DMS53 treated with DMSO at 0.1 percent for 48 hours (cell line): ENCODE measurements around the gene MYCBP2.
"Not testable (repeated sequence)": the region's sequence is repeated elsewhere in the genome, so short reads cannot be mapped to it uniquely, and the experiment has no call there.

Source experiments
- DNase-seq: peaks from one replicate; lab custom pipeline; 2025; ENCODE audit not compliant: unreplicated experiment; lab: John Stamatoyannopoulos, UW

Gene MYCBP2

DNA sequence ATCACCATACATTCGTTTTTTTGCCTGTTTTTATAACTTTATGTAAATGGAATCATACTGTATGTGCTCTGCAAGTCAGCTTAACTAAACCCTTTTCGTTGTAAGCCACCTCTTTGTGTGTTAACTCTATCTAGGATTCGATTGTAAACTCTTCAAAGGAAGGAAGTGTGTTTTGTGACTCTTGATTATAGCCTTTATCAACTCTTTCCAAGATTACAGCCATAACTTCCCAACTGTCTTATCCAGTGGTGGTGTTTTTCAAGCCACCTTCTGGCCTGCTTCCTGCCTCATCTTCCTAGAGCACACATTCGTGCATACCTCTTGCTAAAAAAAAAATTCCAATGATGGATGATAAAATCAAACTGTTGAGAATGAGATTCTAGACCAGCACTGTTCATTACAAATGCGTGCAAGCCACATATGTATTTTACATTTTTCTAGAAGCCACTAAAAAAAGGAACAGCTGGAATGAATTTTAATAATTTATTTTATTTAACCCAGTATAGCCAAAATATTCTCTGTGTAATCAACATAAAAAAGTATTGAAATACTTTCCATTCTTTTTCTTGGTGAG lies 287.9 kb downstream of the MYCBP2 start:
- no peak for DNase-seq

DNA sequence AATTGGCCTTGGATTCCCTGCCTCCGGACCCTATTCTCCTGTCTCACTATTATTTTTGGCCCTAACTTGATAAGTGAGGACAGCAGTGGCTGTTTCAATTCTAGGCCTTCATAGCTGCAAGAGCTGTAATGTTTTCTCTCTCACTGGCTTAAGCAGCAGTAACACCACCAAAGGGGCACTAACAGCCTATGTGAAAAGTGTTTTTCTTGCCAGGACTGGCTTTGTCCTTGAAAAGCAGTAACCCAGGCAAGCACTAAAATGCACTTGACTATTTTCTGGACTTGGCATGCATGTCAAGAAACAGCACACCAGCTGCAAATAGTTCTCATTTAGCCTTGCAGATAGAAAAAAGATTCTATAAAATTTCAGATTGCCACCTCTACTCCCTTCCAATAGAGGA lies 290.6 kb downstream of the MYCBP2 start:
- no peak for DNase-seq

DNA sequence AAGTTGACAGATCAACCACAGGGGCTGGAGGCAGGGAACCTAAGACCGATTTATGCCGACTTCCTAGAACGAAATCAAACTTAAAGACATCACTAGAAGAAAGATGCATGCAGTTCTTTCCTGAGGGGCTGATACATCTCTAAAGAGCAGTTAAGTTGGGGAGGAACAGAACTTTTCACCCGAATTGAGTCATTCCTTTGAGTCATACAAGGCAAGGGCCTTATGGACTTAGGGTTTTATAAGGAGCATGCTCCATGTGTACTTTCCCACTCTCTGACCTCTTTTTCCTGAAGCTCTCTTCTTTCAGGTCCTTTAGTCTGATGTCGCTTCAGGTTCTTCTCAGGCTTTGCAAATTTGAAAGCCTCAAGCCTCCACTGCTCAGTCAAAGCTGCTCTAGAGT lies 292.0 kb downstream of the MYCBP2 start:
- DNase-seq, result no peak

DNA sequence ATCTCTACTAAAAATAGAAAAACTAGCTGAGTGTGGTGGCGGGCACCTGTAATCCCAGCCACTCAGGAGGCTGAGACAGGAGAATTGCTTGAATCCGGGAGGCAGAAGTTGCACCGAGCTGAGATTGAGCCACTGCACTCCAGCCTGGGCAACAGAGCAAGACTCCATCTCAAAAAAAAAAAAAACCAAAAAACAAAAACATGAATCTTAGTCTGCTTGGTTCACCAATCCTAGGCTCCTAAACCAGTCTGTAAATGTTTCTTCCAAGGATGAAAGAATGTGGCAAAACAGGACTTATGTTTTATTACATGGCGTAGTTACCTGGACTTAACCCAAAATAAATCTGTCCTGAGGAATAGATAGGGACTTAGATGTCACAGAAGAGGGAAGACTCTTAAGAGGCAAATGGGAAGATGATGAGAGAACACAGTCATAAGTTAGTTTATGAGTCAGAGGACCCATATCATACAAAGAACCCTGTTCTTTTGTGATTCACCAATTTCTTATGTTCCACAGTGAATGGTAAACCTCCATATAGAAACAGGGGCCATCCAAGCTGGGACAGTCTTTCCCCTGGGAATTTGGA lies 293.1 kb downstream of the MYCBP2 start:
- DNase-seq, result no peak

DNA sequence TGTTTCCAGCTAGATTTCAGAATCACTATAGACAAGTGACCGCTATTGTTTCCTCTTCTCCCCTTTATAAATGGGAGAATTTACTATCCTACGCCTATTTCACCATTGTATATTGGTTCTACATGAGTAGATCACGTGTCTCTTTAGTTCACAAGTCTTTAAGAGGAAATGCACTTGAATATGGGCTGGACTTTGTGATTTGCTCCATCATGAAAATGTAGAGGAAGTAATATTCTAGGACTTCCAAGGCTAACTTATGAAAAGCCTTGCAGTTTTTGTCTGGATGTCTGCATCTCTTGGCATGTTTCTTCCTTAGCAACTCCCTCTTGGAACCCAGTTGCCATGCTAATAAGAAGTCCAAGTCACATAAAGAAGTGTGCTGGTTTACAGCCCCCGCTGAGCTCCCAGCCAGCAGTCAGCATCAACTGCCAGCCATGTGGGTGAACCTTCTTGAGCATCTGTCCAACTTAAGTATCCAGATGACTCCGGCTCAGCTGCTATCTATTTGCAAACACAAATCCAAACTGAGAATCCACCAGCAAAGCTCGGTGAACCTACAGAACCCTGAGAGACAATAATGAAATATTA lies 295.1 kb downstream of the MYCBP2 start:
- DNase-seq, result no peak

DNA sequence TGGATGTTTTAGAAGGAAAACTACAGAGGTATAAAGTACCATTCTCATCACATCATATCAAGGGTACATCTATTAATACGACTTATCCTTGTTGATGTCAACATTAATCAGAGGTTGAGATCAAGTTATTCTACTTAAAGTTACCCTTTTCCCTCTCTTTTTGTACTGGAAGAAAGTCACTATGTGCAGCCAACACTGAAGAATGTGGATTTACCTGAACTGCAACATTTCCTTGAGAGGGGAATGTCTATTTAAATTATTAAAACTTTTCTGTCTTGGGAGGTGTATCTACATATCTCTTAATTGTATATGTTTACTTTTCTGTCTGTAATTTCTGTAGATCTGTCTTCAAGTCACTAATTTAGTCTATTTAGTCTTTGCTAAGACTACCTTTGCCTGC lies 297.5 kb downstream of the MYCBP2 start:
- DNase-seq, result no peak

DNA sequence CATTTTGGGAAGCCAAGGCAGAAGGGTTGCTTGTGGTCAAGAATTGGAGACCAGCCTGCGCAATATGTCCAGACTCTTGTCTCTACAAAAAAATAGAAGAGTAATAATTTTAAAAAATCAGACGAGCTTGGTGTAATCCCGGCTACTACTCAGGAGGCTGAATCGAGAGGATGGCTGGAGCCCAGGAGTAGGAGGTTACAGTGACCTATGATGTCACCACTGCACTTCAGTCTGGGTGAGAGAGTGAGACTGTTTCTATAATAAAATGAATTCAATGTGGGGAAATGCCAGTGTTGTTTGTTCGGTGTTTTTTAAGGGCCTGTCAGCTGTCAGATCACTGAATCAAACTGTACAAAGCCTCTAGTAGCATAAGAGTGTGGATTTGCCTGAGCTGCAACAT lies 298.7 kb downstream of the MYCBP2 start:
- DNase-seq, result peak; percentile 55

DNA sequence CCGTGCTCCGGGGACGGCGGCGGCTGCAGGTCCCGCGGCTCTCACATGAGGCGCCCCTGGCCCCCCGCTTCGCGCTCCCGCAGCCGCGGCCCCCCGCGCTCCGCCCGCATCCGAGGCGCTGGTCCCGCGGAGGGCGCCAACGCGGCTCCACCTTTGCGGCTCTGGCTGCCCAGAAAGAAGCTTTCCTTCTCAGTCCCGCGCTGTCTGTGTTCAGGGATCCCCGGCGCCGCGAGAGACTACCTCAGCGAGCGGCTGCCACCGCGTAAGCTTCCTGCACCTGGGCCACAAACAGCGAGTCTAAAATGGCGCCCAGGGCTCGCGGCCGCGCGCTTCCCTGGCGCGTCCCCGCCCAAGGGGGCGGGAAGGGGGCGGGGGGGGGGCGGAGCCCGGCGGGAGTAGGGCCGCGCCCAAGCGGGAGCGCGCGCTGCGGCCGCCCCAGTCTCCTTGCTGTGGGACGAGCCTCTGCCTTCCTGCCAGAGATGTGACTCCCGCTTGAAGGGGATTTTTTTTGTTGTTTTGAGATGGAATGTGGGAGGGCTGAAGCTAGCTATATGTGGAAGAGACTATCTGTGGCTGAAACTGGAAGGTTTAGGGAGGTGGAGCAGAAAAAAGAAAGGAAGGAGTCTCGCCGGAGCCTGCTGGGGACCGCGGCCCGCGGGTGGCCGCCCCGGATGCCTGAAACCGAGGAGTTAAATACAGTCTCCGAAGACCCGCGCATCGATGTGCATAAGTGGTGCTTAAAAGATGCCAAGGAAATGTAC lies 299.9 kb downstream of the MYCBP2 start, which contains the start of gene FBXL3:
TSS of gene FBXL3 (minus strand) at position 299 of the 761 bp plus-strand sequence. CDS start 5,299 bp downstream, outside the sequence.
- DNase-seq, result peak; percentile 39

DNA sequence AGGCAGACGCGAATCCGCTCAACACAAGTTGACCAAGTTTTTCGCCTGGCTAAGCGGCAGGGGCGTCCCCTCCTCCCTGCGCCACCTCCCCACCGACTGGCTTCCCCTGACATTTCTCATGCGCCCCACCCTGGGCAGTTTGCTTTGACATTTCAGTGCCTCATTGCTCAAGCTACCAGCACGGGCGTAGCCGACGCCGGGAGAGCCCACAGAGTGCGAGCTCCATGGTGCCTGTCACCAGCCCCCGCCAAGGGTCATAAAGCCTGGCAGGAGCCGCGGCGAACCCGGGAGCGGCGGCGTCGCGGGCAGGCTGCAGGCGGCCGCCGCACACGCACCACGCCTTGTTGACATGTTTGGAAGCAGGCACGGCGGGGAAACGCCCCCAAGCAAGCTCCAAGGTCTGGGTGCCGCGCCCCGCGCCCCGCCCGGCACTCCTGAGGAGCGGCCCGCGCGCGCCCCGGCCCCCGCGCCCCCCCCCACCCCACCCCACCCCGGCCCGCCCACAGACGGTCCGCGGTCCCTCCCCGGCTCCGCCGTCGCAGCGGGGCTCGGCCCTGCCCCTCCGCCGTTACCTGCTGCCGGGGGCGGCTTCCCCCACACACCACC lies 300.5 kb downstream of the MYCBP2 start:
- no peak for DNase-seq

DNA sequence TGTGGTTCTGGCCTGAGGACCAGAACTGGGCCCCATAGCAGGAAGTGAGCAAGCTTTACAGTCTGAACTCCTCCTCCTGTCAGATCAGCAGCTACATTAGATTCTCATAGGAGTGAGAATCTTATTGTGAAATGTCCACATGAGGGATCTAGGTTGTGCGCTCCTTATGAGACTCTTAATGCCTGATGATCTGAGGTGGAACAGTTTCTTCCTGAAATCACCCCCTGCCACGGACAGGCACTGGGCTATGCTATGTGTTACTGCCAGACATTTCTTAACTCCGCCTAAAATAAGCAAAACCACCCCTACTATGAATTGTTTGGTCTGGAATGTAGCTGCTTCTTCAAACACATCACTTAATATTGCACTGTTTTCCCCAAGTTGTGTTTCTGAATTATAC lies 304.6 kb downstream of the MYCBP2 start:
- no peak for DNase-seq

DNA sequence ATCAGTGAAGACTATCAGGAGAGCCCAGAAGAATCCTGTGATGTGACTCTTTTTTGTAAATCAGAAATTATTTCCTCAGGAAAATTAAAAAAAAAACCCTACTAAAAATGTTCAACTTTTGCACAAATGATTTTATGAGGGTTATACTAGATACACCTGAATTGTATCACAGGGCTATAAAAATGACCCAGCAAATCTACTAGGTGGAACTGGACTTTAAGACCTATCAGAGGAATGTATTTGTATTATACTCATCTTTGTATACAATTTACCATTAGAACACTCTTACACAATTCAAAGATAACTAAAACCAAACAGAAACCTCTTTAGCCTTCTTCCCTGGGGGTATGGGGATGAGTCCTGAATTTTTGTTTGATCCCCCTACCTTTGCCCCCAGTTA lies 307.1 kb downstream of the MYCBP2 start:
- DNase-seq, result no peak

DNA sequence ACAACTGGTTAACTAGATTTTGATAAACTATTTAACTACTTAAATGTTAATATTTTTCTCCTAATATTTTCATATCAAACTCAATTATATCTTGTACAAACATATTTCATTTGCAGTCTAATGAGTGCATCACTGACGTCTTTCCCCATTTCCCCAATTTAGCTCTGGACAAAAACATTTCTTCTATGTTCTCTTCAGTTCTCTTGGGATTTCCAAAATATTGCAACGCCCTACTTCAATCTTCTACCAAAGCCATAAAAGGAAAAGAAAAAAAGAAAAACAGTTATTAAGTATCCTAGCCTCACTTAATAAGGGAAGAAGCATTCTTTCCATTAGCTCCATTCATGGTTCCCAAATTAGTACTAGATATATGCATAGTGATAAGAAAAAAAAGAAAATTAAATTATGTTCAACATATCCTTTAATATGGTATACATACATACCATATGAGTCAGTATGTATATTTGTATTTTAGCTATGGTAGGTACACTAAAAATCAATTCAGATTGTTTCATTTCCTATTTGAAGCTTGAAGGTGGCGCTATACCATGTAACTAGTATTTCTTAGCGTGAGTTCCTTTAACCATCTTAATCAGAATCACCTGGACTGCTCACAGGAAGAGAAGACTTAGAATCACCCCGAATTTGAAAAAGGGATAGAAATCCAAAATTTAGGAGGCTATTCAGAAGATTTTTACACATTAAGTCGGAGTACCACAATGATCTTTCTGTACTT lies 309.8 kb downstream of the MYCBP2 start:
- no peak for DNase-seq

DNA sequence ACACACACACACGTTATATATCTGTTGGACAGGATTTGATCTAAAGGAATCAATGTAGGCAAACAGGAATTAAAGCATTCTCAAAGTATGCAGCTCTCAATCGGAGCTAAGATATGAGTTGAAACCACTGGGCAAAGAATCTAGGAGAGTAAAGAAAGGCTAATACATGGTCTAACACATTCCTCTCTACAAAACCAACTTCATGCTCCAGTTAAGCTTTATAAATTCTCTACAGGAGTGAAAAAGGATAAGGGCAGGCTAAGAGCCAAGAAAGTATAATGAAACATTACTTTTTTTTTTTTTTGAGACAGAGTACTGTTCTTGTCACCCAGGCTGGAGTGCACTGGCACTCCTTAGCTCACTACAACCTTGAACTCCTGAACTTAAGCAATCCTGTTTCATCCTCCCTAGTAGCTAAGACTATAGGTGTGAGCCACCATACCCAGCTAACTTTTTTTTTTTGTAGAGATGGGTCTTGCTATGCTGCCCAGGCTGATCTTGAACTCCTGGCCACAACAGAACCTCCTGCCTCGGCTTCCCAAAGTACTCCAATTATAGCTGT lies 310.6 kb downstream of the MYCBP2 start:
- DNase-seq, result no peak

DNA sequence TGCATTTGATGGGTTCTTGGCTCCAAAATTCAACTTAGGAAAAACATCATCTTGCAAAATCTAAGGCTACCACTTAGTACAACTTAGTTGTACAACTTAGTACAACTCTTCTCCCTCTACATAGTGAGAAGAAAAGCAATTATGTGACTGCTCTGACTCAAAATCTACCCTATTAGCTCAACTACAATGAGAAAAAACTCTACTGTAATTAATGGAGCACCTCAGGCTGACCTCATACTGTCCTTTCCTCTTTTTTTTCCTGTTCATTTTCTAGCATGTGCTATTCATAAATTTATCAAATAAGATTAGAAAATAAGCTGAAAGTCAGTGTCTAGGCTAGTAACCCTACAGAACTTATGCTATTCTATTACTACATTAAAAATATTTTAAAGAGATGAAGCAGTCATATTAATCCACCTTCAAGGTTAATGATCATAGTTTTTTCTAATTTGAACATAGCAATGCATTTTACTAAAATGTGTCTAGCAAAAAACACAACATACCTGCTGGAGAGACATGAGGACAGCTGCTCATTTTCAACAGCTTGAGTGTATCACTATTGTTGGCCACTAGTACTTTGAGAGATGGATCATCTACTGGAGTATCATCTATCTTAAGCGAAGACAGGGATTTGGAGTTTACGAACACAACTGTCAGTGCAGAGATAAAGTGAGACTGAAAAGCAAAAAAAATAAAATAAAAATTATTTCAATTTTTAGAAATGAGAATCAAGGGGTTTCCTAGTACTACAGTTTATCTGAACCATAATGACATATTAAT lies 311.8 kb downstream of the MYCBP2 start:
- DNase-seq, result no peak

DNA sequence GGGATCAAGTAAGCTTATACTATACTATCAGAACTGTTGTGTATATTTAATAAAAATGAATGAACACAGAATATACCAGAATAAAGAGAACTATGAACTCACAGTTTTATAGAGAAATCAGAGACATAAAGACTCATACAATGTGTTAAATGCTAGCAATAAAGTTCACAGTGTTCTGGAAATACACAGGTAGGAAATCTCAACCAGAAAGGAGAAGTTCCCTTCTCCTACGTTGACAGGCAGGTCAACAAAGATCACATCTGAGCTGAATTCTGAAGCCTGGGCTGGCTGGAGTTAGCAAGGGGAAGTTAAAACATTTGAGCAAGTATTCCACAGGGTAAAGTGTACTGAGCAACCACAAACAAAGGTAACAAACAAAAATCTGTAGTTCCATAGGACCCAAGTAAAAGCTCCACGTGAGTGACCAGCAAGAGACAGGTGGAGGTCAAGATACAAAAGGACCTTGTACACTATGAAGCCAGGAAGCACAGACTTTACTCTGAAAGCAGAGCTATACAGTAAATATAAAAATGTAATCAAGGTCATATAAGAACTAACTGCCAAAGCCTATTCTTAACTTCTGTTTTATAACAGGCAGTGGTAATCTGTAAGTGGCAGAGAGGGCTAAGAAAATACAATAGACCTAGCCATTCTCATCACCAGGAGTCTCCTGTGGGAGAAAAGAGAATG lies 312.9 kb downstream of the MYCBP2 start:
- DNase-seq, result no peak

DNA sequence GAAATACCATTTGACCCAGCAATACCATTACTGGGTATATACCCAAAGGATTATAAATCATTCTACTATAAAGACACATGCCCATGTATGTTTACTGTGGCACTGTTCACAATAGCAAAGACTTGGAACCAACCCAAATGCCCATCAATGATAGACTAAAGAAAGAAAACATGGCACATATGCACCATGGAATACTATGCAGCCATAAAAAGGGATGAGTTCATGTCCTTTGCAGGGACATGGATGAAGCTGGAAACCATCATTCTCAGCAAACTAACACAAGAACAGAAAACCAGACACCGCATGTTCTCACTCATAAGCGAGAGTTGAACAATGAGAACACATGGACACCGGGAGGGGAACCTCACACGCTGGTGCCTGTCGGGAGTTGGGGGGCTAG lies 317.2 kb downstream of the MYCBP2 start:
- DNase-seq, result not testable (repeated sequence)

DNA sequence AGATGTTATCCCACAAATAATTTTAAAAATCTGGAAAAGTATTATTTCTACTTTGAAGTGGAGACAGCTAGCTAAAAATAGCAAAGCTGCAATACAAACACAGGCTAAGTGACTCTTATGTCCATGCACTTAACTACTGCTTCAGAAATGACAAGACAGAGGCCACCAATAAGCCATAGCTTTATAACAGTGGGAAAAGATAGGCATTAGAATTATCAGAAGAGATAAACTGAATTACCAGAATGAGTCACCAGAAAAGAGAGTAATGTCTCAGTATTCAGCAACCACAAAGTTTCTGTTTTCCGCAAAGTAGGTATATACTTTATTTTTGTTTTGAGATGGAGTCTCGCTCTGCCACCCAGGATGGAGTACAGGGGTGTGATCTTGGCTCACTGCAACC lies 317.9 kb downstream of the MYCBP2 start:
- no peak for DNase-seq

DNA sequence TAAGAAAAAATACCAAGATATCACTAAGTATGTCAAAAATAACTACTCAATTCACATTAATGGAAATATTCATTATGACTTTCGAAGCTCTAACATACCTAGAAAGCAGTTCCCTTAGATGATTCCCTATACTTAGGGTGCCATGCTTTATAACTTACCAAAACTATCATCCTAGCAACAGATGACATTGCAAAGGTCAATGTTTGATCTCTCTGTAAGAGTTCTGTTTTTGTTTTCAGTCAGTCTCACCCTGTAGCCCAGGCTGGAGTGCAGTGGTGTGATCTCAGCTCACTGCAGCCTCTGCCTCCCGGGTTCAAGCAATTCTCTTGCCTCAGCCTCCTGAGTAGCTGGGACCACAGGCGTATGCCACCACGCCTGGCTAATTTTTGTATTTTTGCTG lies 318.6 kb downstream of the MYCBP2 start:
- not testable (repeated sequence) for DNase-seq

DNA sequence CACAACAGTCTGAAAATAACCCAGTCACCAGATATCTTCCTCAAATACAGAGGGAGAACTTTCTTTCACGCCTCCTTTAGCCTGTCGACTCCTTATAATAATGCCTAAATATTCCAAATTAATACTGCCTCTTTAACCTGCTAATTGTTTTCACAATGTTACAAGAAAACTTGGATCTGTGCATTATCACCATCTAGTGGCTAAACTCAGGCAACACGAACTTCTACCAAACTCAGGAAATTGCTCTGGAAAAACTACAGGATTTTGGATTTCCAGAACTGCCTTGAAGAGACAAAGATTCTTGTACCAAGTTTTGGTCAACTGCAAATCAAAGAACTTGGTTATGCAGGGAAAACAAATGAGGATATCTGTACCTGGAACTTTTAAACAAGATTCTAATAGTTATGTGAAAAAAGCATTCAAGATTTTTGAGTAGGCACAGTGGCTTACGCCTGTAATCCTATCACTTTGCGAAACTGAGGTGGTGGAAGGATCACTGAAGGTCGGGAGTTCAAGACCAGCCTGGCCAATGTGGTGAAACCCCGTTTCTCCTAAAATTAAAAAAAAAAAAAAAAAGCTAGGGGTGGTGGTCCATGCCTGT lies 324.2 kb downstream of the MYCBP2 start:
- DNase-seq, result no peak
